SK-N-MC (cell line): ENCODE data around the gene BARD1.

Experiments
- EZH2 ChIP-seq: fragments of 200-600 bp; sonication (generic); IDR thresholded peaks from one replicate; pipeline ENCODE4 v1.6.1; 2017; ENCODE audit warnings: antibody characterized with exemption
- FOXP2 ChIP-seq: optimal IDR thresholded peaks from 2 replicates; pipeline ENCODE3; 2011; ENCODE audit warnings: mild to moderate bottlenecking, moderate library complexity; ENCODE audit not compliant: insufficient read depth; ENCODE audit errors: extremely low read length, control extremely low read depth
- POLR2AphosphoS5 ChIP-seq: IDR thresholded peaks from 2 replicates; pipeline ENCODE4 v1.6.1; 2012; ENCODE audit warnings: mild to moderate bottlenecking, low read depth, low read length, borderline replicate concordance

DNA sequence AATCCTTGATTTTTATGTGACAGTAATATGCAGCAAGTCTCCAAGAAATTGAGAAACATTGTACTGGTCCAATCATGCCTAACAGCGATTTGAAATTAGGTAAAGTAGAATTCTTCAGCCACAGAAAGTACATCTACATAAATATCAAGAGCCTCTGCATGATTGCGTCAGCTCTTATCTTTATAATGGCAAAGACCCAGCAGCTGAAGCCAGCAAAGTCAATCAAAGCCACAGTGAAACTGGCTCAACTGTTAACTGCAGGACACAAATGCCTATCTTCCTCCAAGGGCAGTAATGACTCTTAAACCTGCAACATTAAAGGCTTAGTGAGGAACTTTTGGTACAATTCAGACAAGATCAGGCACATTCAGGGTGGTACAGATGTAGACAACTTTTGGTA, 102.5 kb downstream of the BARD1 start:
- TF ChIP-seq EZH2 = no peak
- no peak for TF ChIP-seq POLR2AphosphoS5
- no peak for TF ChIP-seq FOXP2
